Stomach smooth muscle (tissue), 2 donors: ENCODE results near the gene KIF26B.
"Not testable (repeated sequence)": the region's sequence is repeated elsewhere in the genome, so short reads cannot be mapped to it uniquely, and the experiment has no call there.

Experiments
- H3K27ac ChIP-seq: one replicate; pipeline ENCODE4 v1.7.0; 2013; ENCODE audit warnings: mild to moderate bottlenecking, low read length, inconsistent platforms
- H3K27me3 ChIP-seq, 2 donors: one replicate each; pipeline ENCODE4 v1.7.0; 2013; ENCODE audit warnings: low read length in 2 of 2; ENCODE audit not compliant: insufficient read depth in 2 of 2, control insufficient read depth in 1 of 2
- H3K36me3 ChIP-seq, 2 donors: one replicate each; pipeline ENCODE4 v1.7.0; 2013; ENCODE audit warnings: low read length in 2 of 2; ENCODE audit not compliant: control insufficient read depth in 2 of 2, insufficient read depth in 2 of 2
- H3K4me1 ChIP-seq: one replicate; pipeline ENCODE4 v1.7.0; 2013; ENCODE audit warnings: low read length; ENCODE audit not compliant: control insufficient read depth, insufficient read depth
- H3K4me3 ChIP-seq, 2 donors: one replicate each; pipeline ENCODE4 v1.7.0; 2013; ENCODE audit warnings: low read length in 2 of 2
- H3K9ac ChIP-seq, 2 donors: one replicate each; pipeline ENCODE4 v1.7.0; 2013; ENCODE audit warnings: low read length in 2 of 2, mild to moderate bottlenecking in 1 of 2
- H3K9me3 ChIP-seq, 2 donors: one replicate each; pipeline ENCODE4 v1.7.0; 2013; ENCODE audit warnings: low read length in 2 of 2; ENCODE audit not compliant: control insufficient read depth in 2 of 2
- donor health status: healthy.
- donor health status: Pancreatic carcinoma.

Gene KIF26B

DNA sequence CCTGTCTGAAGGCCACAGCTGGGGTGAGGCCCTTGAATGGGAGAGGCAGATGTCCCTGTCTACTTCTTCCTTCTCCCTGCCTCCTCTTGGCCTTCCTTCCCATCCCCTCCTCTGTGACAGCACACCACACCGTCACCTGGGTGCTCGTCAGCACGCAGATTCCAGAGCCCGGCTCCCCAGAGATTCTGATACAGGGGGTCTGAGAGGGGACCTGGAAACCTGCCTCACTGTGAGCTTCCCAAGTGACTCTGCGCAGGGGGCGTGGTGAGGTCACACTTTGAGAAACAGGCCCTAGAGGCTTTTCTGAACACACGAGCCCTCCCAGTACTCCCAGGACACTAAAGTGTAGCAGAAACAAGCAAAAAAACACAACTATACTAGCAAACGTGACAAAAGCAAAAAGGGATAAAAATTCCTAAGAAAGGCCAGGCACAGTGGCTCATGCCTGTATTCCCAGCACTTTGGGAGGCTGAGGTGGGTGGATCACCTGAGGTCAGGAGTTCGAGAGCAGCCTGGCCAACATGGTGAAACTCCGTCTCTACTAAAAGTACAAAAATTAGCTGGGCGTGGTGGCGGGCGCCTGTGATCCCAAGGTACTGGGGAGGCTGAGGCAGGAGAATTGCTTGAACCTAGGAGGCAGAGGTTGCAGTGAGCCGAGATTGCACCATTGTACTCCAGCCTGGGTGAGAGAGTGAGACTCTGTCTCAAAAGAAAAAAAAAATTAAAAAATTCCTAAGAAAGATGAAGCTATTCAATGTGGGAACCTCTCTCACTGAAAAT, 201.3 kb downstream of the KIF26B start:
- H3K4me3 ChIP-seq, H3K9me3 ChIP-seq, H3K27ac ChIP-seq, H3K4me1 ChIP-seq, H3K27me3 ChIP-seq, H3K9ac ChIP-seq, H3K36me3 ChIP-seq: not testable (repeated sequence)

DNA sequence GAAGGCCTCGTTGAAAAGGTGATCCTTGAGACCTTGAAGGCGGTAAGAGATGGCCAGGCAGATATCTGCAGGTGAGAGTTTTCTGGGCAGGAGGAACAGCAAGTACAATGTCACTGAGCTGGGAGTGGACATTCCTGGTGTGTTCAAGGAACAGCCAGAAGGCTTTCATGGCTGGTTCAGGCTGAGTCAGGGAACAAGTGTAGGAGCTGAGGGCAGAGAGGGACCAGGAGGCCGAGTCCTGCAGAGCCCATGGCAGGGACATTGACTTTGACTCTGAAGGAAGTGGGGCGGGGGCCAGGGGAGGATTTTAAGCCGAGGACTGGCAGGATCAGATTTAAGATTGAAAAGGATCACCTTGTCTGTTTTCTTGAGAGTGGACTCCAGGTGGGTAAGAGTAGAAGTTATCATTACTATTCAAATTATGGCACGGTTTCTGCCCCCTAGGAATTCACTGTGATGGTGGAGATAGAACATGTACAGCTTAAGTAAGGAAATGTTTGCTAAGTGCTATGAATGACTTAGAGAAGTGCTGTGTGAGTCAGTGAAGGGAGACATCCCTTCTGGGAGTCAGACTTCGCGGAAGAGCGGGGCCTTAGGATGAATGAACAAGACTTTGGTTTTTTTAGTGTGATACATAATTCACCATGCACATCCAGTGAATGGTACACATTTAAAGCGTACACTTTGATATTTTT, 202.3 kb downstream of the KIF26B start:
- no peaks in the 10 kb centered on the region for H3K36me3 ChIP-seq
- peaks cover 0 to 3% of the 10 kb centered on the region in 2 donors for H3K27me3 ChIP-seq
- H3K9me3 ChIP-seq, result no peaks in the 10 kb centered on the region
- H3K4me1 ChIP-seq, result no peaks in the 10 kb centered on the region
- no peak overlapping the region for H3K27ac ChIP-seq
- H3K9ac ChIP-seq, result no peak overlapping the region
- H3K4me3 ChIP-seq, result no peak overlapping the region

DNA sequence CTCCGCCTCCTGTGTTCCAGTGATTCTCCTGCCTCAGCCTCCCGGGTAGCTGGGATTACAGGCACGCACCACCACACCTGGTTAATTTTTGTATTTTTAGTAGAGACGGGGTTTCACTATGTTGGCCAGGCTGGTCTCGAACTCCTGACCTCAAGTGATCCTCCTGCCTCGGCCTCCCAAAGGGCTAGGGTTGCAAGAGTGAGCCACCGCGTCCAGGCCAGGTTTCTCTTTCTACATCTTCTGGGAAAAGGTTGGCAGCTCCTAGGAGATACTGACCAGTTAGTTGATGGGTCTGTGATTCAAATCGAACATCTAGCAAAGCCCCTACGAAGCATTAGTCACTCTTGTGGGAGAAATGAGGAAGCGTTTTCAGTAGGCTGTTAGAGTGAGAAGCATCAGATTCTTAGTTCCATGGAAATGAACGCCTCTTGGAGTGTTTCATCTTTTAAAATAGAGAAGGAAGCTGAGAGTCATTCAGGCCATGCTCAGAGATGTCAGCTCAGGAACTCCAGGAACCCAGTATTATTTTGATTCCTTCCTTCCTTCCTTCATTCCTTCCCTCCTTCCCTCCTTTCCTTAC, 204.4 kb downstream of the KIF26B start:
- H3K27ac ChIP-seq, H3K9ac ChIP-seq, H3K36me3 ChIP-seq, H3K9me3 ChIP-seq, H3K4me3 ChIP-seq, H3K4me1 ChIP-seq, H3K27me3 ChIP-seq: not testable (repeated sequence)

DNA sequence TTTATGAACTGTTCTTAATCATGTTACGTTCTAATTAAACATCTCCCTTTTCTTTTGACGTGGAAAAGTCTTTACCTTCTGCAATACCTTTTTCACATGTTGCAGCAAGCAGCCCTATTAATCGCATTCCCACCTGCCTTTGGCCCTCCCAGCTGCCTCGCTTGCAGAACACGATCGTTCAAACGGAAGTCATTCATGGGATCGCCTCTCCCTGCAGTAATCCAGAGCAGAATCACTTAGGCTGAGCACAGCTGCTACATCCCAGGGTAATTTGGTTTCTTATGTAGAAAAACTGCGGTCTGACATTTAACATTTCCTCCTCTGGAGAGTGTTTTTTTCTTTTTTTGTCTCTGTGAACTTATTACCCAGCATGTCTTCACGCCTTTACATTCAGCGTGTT, 206.3 kb downstream of the KIF26B start:
- H3K27ac ChIP-seq, result no peak overlapping the region
- no peak overlapping the region for H3K4me3 ChIP-seq
- H3K9me3 ChIP-seq, result no peaks in the 10 kb centered on the region
- H3K27me3 ChIP-seq, result no peaks in the 10 kb centered on the region
- H3K4me1 ChIP-seq, result no peaks in the 10 kb centered on the region
- H3K36me3 ChIP-seq, result no peaks in the 10 kb centered on the region
- H3K9ac ChIP-seq, result no peak overlapping the region

DNA sequence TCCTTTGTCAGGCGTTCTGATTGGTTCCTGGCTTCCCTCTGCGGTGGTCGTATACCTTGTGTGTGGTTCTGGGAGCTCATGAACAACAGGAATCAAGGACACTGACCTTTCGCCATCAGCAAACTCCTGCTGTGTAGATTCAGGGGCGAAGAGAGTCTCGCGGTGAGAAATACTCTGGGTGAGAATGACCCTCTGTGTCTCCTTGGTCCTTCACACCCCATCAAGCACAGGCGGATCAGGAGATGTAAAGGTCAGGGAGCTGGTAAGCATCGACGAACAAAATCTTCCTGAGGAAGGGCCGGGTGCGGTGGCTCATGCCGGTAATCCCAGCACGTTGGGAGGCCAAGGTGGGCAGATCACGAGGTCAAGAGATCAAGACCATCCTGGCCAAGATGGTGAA, 207.2 kb downstream of the KIF26B start:
- H3K9me3 ChIP-seq, result no peaks in the 10 kb centered on the region
- H3K36me3 ChIP-seq, result no peaks in the 10 kb centered on the region
- no peaks in the 10 kb centered on the region for H3K27me3 ChIP-seq
- H3K27ac ChIP-seq, result no peak overlapping the region
- no peak overlapping the region for H3K4me3 ChIP-seq
- no peaks in the 10 kb centered on the region for H3K4me1 ChIP-seq
- no peak overlapping the region for H3K9ac ChIP-seq

DNA sequence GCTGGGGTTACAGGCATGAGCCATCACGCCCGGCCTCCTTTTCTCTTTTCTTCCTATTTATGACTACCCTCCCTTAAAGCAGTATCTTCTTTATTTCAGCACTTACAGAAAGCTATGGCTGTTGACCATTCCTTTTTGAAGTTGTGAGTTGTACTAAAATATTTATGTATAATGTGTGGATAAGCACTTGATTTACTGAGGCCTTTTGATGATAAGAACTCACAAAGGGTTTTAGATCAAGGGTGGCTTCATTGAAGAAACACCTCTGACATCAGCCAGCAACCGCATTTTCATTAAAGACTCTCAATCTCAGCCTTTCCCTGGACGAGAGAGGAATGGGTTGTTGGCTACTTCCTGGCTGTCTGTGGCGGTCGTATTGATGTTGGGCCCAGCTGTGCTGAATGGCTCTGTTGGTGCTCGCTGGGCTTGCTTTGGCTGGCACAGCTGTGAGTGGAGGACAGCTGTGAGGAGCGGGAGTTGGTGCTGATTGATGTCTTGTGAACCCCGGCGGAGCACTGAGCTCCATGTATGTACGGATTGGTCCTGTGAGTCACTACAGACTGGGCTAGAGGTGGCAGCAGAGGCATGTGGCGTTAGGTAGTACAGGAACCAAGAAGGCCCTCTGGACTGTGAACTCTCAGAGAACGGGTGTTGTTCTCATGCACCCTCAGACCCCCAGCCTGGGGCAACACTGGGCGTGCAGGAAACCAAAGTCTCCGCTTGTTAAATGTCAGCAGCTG, 208.8 kb downstream of the KIF26B start:
- no peaks in the 10 kb centered on the region for H3K27me3 ChIP-seq
- no peaks in the 10 kb centered on the region for H3K36me3 ChIP-seq
- no peak overlapping the region for H3K9ac ChIP-seq
- no peak overlapping the region for H3K4me3 ChIP-seq
- no peak overlapping the region for H3K27ac ChIP-seq
- no peaks in the 10 kb centered on the region for H3K9me3 ChIP-seq
- H3K4me1 ChIP-seq, result no peaks in the 10 kb centered on the region

DNA sequence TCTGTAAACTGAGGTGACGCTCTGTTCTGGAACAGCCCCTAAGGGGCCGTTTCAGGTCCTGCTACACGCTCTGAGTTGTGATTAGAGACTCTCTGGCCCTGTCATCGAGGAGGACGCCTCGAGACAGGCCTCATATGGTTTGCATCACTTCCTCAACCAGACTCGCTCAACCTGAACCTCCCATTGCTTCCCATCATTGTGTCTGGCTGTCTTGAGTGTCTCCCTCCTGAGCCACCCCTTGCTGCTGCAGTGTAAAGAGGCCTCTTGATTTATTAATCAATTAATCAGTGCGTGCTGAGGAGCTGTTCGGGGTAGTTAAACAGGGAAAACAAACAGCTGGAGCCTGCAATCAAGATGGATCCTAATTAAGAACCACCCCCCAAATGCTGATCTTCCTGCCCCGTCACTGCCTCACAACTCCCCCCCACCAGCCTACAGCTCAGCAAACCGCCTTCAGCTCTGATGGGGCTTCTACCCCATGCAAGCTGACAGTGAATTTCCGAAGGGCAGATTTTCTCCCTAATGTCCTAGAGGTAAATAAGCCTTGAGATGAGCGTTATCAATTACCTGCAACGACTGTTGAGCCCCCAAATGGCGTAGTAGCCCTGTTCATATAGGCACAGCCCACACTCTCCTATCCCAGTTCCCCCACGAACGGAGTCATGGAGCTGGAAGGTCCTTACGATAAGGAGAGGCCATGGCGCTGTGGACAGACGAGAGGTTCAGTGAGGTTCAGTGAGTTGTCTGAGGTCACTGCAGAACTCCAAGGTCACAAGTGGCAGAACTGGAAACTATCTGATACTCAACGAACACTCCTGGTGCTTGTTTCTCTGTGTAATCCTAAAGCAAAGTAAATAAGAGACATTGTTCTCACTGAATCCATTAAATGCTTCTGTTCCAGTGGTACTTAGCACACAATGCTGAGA, 210.6 kb downstream of the KIF26B start:
- Histone ChIP-seq H3K4me1 (no peaks in the 10 kb centered on the region), H3K36me3 (no peaks in the 10 kb centered on the region), H3K9me3 (no peaks in the 10 kb centered on the region), H3K4me3 (no peak overlapping the region), H3K27me3 (no peaks in the 10 kb centered on the region), H3K27ac (no peak overlapping the region), H3K9ac (no peak overlapping the region)

DNA sequence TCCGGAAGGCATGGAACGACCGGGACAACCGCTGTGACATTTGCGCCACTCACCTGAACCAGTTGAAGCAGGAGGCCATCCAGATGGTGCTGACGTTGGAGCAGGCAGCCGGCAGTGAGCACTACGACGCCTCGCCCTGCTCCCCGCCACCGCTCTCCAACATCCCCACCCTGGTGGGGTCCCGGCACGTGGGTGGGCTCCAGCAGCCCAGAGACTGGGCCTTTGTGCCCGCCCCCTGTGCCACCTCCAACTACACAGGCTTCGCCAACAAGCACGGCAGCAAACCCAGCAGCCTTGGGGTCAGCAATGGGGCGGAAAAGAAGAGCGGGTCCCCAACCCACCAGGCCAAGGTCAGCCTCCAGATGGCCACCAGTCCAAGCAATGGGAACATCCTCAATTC, 212.1 kb downstream of the KIF26B start:
- Histone ChIP-seq H3K4me1 (no peaks in the 10 kb centered on the region), H3K27ac (no peak overlapping the region), H3K4me3 (no peak overlapping the region), H3K9me3 (no peaks in the 10 kb centered on the region), H3K36me3 (no peaks in the 10 kb centered on the region), H3K27me3 (no peaks in the 10 kb centered on the region), H3K9ac (no peak overlapping the region)

DNA sequence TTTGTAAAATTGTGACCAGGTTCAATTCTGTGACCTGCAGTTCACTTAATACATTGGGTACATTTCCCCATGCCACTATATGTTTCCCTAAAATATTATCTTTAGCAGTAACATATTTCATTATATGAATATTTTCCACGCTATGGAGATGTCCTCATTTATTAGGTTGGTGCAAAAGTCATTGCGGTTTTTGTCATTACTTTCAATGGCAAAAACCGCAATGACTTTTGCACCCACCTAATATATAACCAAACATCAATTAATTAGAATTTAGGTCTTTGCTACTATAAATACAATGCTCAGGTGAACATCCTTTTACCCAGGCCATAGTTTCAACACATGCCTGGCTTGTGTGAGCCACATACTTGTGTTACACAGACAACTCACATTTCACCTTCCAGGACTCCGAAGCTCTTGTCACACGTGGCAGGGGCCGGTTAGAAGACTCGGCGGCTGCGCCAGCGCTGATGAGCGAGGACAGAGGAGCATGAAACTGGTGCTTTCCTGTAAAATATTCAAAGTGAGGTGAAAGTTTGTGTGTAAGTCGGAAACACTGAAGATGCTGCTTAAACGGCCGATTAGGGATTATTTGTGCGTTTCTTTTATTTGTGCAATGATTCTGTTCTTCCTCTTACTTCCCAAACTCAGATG, 215.5 kb downstream of the KIF26B start:
- no peaks in the 10 kb centered on the region for H3K9me3 ChIP-seq
- H3K4me1 ChIP-seq, result no peaks in the 10 kb centered on the region
- no peak overlapping the region for H3K9ac ChIP-seq
- no peak overlapping the region for H3K27ac ChIP-seq
- no peak overlapping the region for H3K4me3 ChIP-seq
- no peaks in the 10 kb centered on the region for H3K36me3 ChIP-seq
- no peaks in the 10 kb centered on the region for H3K27me3 ChIP-seq
